HG03575 (cell line): ENCODE data around the gene PLA2G4A.

Experiments
- ATAC-seq: cut with Tn5 transposase; IDR thresholded peaks from one replicate; pipeline ENCODE4 v1.9.1; 2021; ENCODE audit not compliant: unreplicated experiment, insufficient number of reproducible peaks, low FRiP score; ENCODE audit errors: extremely low read depth

The PLA2G4A gene

DNA sequence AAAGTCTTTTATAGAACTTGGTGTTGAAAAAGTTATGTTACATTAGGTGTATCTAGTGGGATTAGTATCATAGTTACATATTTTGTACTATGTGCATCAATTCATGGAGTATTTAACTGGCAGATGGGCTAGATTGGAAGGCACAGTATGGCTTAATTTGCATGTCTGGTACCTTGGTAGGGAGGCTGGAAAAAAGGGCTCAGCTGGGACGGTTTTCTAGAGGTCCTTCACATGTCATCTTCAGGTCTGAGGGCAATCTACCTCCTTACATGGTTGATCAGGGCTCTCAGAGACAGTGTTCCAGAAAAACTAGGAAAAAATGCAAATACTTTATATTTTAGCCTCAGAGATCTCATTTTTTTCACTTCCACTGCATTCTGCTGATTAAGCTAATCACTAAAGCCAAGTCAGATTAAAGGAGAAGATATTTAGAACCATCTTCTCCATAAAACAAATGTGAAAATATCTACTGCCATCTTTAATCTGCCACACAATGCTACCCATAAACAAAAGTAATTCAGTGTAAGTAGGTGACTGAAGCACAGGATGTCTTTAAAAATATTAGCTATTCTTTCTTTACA, 209.3 kb downstream of the PLA2G4A start:
- no peak for ATAC-seq
